Neural cell (in vitro differentiated cells): ENCODE data around the gene CELSR1. TPM values are rescaled to one million over a fixed set of nuclear protein-coding genes. Genes with fewer than 3 reads are reported as not detected.

Source experiments
- H2AFZ ChIP-seq: fragments of 200-600, 300-800 bp; sonication (generic), shearing (Covaris generic); 2 replicates; pipeline ENCODE4 v1.6.0; 2014; ENCODE audit warnings: low read depth, mild to moderate bottlenecking, antibody characterized with exemption, low read length, moderate library complexity
- H3F3A ChIP-seq: fragments of 200-600 bp; shearing (Covaris generic); 2 replicates; pipeline ENCODE4 v1.6.1; 2016; ENCODE audit warnings: mild to moderate bottlenecking, moderate library complexity, mixed read lengths, antibody characterized with exemption, low read length; ENCODE audit not compliant: insufficient read depth, poor library complexity, severe bottlenecking
- H3K27ac ChIP-seq: fragments of 200-600, 300-800 bp; sonication (generic), shearing (Covaris generic); 2 replicates; pipeline ENCODE4 v1.5.1; 2014; ENCODE audit warnings: mild to moderate bottlenecking, low read length, moderate library complexity
- H3K27me3 ChIP-seq: fragments of 300-800, 200-600 bp; sonication (generic), shearing (Covaris generic); 2 replicates; pipeline ENCODE4 v1.6.0; 2014; ENCODE audit warnings: mild to moderate bottlenecking, low read depth, low read length, moderate library complexity; ENCODE audit not compliant: insufficient read depth
- H3K36me3 ChIP-seq: fragments of 300-800, 200-600 bp; sonication (generic), shearing (Covaris generic); 2 replicates; pipeline ENCODE4 v1.5.1; 2014; ENCODE audit warnings: mild to moderate bottlenecking, antibody characterized with exemption, low read length, moderate library complexity; ENCODE audit not compliant: insufficient read depth
- H3K4me2 ChIP-seq: fragments of 300-800, 200-600 bp; sonication (generic), shearing (Covaris generic); 2 replicates; pipeline ENCODE4 v1.6.0; 2014; ENCODE audit warnings: mild to moderate bottlenecking, low read length
- H3K4me3 ChIP-seq: fragments of 300-800, 200-600 bp; sonication (generic), shearing (Covaris generic); 2 replicates; pipeline ENCODE4 v1.5.1; 2014; ENCODE audit warnings: mild to moderate bottlenecking, low read length, moderate library complexity
- H3K79me2 ChIP-seq: fragments of 200-600 bp; shearing (Covaris generic); replicated peaks from 2 replicates; pipeline ENCODE4 v1.6.0; 2014; ENCODE audit warnings: mild to moderate bottlenecking, low read length, moderate library complexity; ENCODE audit not compliant: insufficient read depth
- H3K9ac ChIP-seq: fragments of 300-800, 200-600 bp; sonication (generic), shearing (Covaris generic); 2 replicates; pipeline ENCODE4 v1.6.1; 2016; ENCODE audit warnings: mild to moderate bottlenecking, low read length, mixed read lengths
- H3K9me2 ChIP-seq: fragments of 200-600 bp; shearing (Covaris generic); 2 replicates; pipeline ENCODE4 v1.6.1; 2016; ENCODE audit warnings: mild to moderate bottlenecking, low read length, mixed read lengths; ENCODE audit not compliant: insufficient read depth
- H3K9me3 ChIP-seq: fragments of 200-600, 300-800 bp; sonication (generic), shearing (Covaris generic); 2 replicates; pipeline ENCODE4 v1.6.1; 2016; ENCODE audit warnings: mild to moderate bottlenecking, mixed run types, low read length, moderate library complexity, mixed read lengths
- H4K20me1 ChIP-seq: fragments of 200-600 bp; shearing (Covaris generic); 2 replicates; pipeline ENCODE4 v1.6.1; 2016; ENCODE audit warnings: mild to moderate bottlenecking, mixed run types; ENCODE audit not compliant: insufficient read depth
- EP300 ChIP-seq: fragments of 450-650 bp; conservative IDR thresholded peaks from 2 replicates; pipeline ENCODE4 v1.6.1; 2014; ENCODE audit warnings: antibody characterized with exemption, mild to moderate bottlenecking, moderate library complexity; ENCODE audit not compliant: poor library complexity, severe bottlenecking
- EZH2 ChIP-seq: fragments of 200-600, 300-800 bp; shearing (Covaris generic), sonication (generic); IDR thresholded peaks from 2 replicates; pipeline ENCODE4 v1.6.1; 2014; ENCODE audit warnings: antibody characterized with exemption, low read length, borderline replicate concordance, mild to moderate bottlenecking; ENCODE audit not compliant: insufficient read depth, poor library complexity, severe bottlenecking
- MXI1 ChIP-seq: fragments of 450-650 bp; conservative IDR thresholded peaks from 2 replicates; pipeline ENCODE4 v1.6.1; 2014; ENCODE audit warnings: antibody characterized with exemption, mild to moderate bottlenecking; ENCODE audit not compliant: poor library complexity, severe bottlenecking
- POLR2AphosphoS5 ChIP-seq: IDR thresholded peaks from 2 replicates; pipeline ENCODE4 v1.6.1; 2012
- RAD21 ChIP-seq: fragments of 450-650 bp; conservative IDR thresholded peaks from 2 replicates; pipeline ENCODE4 v1.6.1; 2014; ENCODE audit warnings: antibody characterized with exemption, mild to moderate bottlenecking, moderate library complexity
- SMC3 ChIP-seq: fragments of 450-650 bp; conservative IDR thresholded peaks from 2 replicates; pipeline ENCODE4 v1.6.1; 2014; ENCODE audit warnings: antibody characterized with exemption, mild to moderate bottlenecking, moderate library complexity; ENCODE audit not compliant: poor library complexity
- TAF1 ChIP-seq: IDR thresholded peaks from 2 replicates; pipeline ENCODE4 v1.6.1; 2012; ENCODE audit warnings: low read depth
- polyA plus RNA-seq: library from polyadenylated mRNA; depleted of rRNA; stranded (reverse); fragments of >200 nt; gene quantifications from 2 replicates; pipeline ENCODE4 v1.2.3, GENCODE V29; 2014
- TF ChIP-seq, protein P1 (sequence below): fragments of 450-650 bp; IDR thresholded peaks from 2 replicates; pipeline ENCODE4 v1.5.1; 2014; ENCODE audit warnings: antibody characterized with exemption, mild to moderate bottlenecking, moderate library complexity; ENCODE audit not compliant: poor library complexity, severe bottlenecking
- TF ChIP-seq, protein P2 (sequence below): IDR thresholded peaks from 2 replicates; pipeline ENCODE4 v1.6.1; 2012; ENCODE audit warnings: borderline replicate concordance

Gene CELSR1
- polyA plus RNA-seq, 1 donor from 2014 or later: 0.14 TPM

- Histone ChIP-seq H3K27me3 (no peaks in the 10 kb centered on the region), H4K20me1 (no peaks in the 10 kb centered on the region), H3K27ac (no peak overlapping the region), H3K79me2 (no peaks in the 10 kb centered on the region), H2AFZ (no peak overlapping the region), H3K4me3 (no peak overlapping the region), H3F3A (no peaks in the 10 kb centered on the region), H3K9ac (no peak overlapping the region), H3K36me3 (no peaks in the 10 kb centered on the region), H3K9me3 (no peaks in the 10 kb centered on the region), H3K4me2 (no peak overlapping the region), H3K9me2 (no peaks in the 10 kb centered on the region)
- TF ChIP-seq EZH2 (no peak), RAD21 (no peak), SMC3 (no peak), EP300 (no peak), MXI1 (no peak), TAF1 (no peak), POLR2AphosphoS5 (no peak)
- TF ChIP-seq, protein P1, sequence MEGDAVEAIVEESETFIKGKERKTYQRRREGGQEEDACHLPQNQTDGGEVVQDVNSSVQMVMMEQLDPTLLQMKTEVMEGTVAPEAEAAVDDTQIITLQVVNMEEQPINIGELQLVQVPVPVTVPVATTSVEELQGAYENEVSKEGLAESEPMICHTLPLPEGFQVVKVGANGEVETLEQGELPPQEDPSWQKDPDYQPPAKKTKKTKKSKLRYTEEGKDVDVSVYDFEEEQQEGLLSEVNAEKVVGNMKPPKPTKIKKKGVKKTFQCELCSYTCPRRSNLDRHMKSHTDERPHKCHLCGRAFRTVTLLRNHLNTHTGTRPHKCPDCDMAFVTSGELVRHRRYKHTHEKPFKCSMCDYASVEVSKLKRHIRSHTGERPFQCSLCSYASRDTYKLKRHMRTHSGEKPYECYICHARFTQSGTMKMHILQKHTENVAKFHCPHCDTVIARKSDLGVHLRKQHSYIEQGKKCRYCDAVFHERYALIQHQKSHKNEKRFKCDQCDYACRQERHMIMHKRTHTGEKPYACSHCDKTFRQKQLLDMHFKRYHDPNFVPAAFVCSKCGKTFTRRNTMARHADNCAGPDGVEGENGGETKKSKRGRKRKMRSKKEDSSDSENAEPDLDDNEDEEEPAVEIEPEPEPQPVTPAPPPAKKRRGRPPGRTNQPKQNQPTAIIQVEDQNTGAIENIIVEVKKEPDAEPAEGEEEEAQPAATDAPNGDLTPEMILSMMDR: no peak
- TF ChIP-seq, protein P2, sequence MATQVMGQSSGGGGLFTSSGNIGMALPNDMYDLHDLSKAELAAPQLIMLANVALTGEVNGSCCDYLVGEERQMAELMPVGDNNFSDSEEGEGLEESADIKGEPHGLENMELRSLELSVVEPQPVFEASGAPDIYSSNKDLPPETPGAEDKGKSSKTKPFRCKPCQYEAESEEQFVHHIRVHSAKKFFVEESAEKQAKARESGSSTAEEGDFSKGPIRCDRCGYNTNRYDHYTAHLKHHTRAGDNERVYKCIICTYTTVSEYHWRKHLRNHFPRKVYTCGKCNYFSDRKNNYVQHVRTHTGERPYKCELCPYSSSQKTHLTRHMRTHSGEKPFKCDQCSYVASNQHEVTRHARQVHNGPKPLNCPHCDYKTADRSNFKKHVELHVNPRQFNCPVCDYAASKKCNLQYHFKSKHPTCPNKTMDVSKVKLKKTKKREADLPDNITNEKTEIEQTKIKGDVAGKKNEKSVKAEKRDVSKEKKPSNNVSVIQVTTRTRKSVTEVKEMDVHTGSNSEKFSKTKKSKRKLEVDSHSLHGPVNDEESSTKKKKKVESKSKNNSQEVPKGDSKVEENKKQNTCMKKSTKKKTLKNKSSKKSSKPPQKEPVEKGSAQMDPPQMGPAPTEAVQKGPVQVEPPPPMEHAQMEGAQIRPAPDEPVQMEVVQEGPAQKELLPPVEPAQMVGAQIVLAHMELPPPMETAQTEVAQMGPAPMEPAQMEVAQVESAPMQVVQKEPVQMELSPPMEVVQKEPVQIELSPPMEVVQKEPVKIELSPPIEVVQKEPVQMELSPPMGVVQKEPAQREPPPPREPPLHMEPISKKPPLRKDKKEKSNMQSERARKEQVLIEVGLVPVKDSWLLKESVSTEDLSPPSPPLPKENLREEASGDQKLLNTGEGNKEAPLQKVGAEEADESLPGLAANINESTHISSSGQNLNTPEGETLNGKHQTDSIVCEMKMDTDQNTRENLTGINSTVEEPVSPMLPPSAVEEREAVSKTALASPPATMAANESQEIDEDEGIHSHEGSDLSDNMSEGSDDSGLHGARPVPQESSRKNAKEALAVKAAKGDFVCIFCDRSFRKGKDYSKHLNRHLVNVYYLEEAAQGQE: no peak
Observed at GRCh38 chr22:46504584-46504983, 32.8 kb downstream of the CELSR1 start.

DNA sequence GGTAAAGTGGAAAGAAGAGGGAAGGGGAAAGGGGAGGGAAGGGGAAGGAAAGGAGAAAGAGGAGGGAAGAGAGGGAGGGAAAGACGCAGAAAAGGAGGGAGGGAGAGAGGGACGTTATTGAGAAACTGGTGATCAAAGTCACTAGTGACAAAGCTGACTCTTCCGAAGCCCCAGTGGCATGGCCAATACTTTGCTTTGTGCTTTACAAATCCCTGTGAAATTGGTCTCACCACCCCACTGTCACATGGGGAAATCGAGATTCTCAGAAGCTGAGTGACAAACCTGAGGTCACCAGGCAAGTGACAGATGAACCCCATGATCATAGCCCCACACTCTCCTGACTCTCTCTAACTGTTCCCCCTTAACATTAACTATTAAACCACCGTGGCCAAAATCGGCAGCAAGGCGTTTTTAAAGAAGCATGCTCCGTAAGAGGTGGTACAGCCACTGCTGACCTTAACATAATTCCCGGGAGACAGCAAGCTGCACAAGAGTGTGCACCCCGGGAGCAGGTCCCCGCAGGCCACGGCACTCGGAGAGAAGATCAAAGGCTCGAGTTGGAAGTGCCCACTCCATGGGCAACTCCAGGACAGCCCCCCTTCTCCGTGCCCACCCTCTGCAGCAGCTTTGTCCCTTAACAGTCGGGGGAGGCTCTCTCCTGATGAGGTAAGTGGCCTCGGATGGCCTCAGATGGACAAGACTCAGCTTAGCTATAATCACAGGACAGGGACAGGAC, 34.8 kb downstream of the CELSR1 start:
- TF ChIP-seq, protein P1: no peak
- TF ChIP-seq, protein P2: no peak
- TF ChIP-seq RAD21: no peak

More for the DNA sequence above, 34.8 kb downstream of the CELSR1 start:
- no peaks in the 10 kb centered on the region for H4K20me1 ChIP-seq
- H3K36me3 ChIP-seq: no peaks in the 10 kb centered on the region
- no peaks in the 10 kb centered on the region for H3K9me3 ChIP-seq
- no peak overlapping the region for H3K9ac ChIP-seq
- H3K27me3 ChIP-seq: no peaks in the 10 kb centered on the region
- no peak overlapping the region for H3K4me3 ChIP-seq
- no peaks in the 10 kb centered on the region for H3K79me2 ChIP-seq
- H3K9me2 ChIP-seq: no peaks in the 10 kb centered on the region
- H3K27ac ChIP-seq: no peak overlapping the region
- no peak overlapping the region for H2AFZ ChIP-seq
- H3F3A ChIP-seq: no peaks in the 10 kb centered on the region
- no peak overlapping the region for H3K4me2 ChIP-seq
